ENCODE measurements around the gene FOXP1.

FOXP1 gene

GRCh38 chr3:71406972-71407810, 176.3 kb downstream of the FOXP1 start:
- no peaks in the 10 kb centered on the region for H3K4me1 ChIP-seq
- H3K9me3 ChIP-seq = no peaks in the 10 kb centered on the region
- no peaks in the 10 kb centered on the region for H3K27me3 ChIP-seq
- no peaks in the 10 kb centered on the region for H3K36me3 ChIP-seq
- no peak overlapping the region for H3K4me3 ChIP-seq (ENCODE audit: low read depth, low read length)
- no peak for DNase-seq
- TF ChIP-seq CTCF (IDR thresholded peaks at IDR 0.05; ENCODE audit: low read depth, low read length) = no peak

GRCh38 chr3:71402911-71403310, 180.6 kb downstream of the FOXP1 start:
- Histone ChIP-seq H3K4me1 (peaks cover 5% of the 10 kb centered on the region), H3K9me3 (no peaks in the 10 kb centered on the region), H3K36me3 (no peaks in the 10 kb centered on the region), H3K4me3 (ENCODE audit: low read depth, low read length) (no peak overlapping the region), H3K27me3 (no peaks in the 10 kb centered on the region)
- TF ChIP-seq CTCF (IDR thresholded peaks at IDR 0.05; ENCODE audit: low read depth, low read length) = no peak
- no peak for DNase-seq

GRCh38 chr3:71402280-71402679, 181.2 kb downstream of the FOXP1 start:
- Histone ChIP-seq H3K9me3 (no peaks in the 10 kb centered on the region), H3K4me3 (ENCODE audit: low read depth, low read length) (no peak overlapping the region)
- no peak for TF ChIP-seq CTCF (IDR thresholded peaks at IDR 0.05; ENCODE audit: low read depth, low read length)

GRCh38 chr3:71401695-71402231, 181.8 kb downstream of the FOXP1 start:
- H3K36me3 ChIP-seq = no peaks in the 10 kb centered on the region
- no peak for DNase-seq
- H3K9me3 ChIP-seq = no peaks in the 10 kb centered on the region
- TF ChIP-seq CTCF (IDR thresholded peaks at IDR 0.05; ENCODE audit: low read depth, low read length) = no peak
- H3K4me3 ChIP-seq (ENCODE audit: low read depth, low read length) = no peak overlapping the region
- peaks cover 5% of the 10 kb centered on the region for H3K4me1 ChIP-seq
- H3K27me3 ChIP-seq = no peaks in the 10 kb centered on the region

More at GRCh38 chr3:71402280-71402679, 181.2 kb downstream of the FOXP1 start:
- H3K27me3 ChIP-seq = no peaks in the 10 kb centered on the region
- H3K36me3 ChIP-seq = no peaks in the 10 kb centered on the region
- DNase-seq = no peak
- peaks cover 5% of the 10 kb centered on the region for H3K4me1 ChIP-seq

GRCh38 chr3:71400986-71401451, 182.5 kb downstream of the FOXP1 start:
- H3K36me3 ChIP-seq = no peaks in the 10 kb centered on the region
- peaks cover 5% of the 10 kb centered on the region for H3K4me1 ChIP-seq
- DNase-seq = no peak
- H3K27me3 ChIP-seq = no peaks in the 10 kb centered on the region
- no peak overlapping the region for H3K4me3 ChIP-seq (ENCODE audit: low read depth, low read length)
- H3K9me3 ChIP-seq = no peaks in the 10 kb centered on the region
- TF ChIP-seq CTCF (IDR thresholded peaks at IDR 0.05; ENCODE audit: low read depth, low read length) = no peak

- no peak for DNase-seq
- no peaks in the 10 kb centered on the region for H3K9me3 ChIP-seq
- H3K4me3 ChIP-seq (ENCODE audit: low read depth, low read length) = no peak overlapping the region
- H3K36me3 ChIP-seq = no peaks in the 10 kb centered on the region
- H3K4me1 ChIP-seq = peaks cover 5% of the 10 kb centered on the region
- H3K27me3 ChIP-seq = no peaks in the 10 kb centered on the region
- no peak for TF ChIP-seq CTCF (IDR thresholded peaks at IDR 0.05; ENCODE audit: low read depth, low read length)
Observed at GRCh38 chr3:71399478-71399877, 184.1 kb downstream of the FOXP1 start.

All from BE2C (cell line).